ENCODE data around the gene ATP6AP1. TPM values are rescaled to one million over a fixed set of nuclear protein-coding genes. Genes with fewer than 3 reads are reported as not detected.
A peak's percentile ranks its signal among the peaks of the same experiment; 100 is the strongest.

Gene ATP6AP1
- total and polyA plus RNA-seq, 2 of the 13 experiments (the other 11 are each of a cell fraction or from before 2014, with no cell fraction given), result 56.7 to 110 TPM

DNA sequence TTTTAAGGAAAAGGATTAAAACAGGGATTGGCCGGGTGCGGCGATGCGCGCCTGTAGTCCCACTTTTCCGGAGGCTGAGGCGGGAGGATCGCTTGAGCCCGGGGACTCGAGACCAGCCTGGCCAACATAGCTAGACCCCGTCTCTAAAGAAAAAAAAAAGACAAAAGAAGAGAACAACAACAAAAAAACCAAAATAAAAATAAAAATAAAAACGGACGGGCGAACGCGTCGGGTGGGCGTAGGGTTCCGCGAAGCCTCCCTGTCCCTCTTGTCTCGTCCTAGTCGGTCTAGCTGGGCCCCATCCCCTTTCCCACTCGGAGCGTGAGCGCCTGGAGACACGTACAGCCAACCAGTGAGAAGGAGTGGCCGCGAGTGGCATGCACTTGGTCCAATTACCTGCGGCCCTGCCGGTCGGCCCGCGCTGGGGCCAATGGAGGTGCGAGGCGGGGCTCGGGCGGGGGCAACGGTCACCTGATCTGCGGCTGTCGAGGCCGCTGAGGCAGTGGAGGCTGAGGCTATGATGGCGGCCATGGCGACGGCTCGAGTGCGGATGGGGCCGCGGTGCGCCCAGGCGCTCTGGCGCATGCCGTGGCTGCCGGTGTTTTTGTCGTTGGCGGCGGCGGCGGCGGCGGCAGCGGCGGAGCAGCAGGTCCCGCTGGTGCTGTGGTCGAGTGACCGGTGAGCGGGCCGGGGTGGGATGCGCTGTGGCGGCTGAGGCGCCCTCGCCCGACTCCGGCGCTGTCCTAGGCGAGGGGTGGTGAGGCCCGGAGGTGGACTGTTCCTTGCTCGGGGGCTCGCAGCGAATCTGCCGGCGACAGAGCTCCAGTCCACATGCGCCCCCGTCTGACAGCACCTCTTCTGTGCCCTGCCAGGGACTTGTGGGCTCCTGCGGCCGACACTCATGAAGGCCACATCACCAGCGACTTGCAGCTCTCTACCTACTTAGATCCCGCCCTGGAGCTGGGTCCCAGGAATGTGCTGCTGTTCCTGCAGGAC lies at the start of gene ATP6AP1 (continued):
- TF ChIP-seq ZNF552 (CRISPR knock-in tag; IDR thresholded peaks at IDR 0.05; ENCODE audit: borderline replicate concordance), result no peak
- no peak for TF ChIP-seq ATRX (CRISPR knock-in tag; IDR thresholded peaks at IDR 0.05; ENCODE audit: borderline replicate concordance)
- peak; percentile 44; the same call in 1 of the 2 replicates for TF ChIP-seq ERF (CRISPR knock-in tag; IDR thresholded peaks at IDR 0.05)
- TF ChIP-seq, protein P1, sequence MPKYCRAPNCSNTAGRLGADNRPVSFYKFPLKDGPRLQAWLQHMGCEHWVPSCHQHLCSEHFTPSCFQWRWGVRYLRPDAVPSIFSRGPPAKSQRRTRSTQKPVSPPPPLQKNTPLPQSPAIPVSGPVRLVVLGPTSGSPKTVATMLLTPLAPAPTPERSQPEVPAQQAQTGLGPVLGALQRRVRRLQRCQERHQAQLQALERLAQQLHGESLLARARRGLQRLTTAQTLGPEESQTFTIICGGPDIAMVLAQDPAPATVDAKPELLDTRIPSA (CRISPR knock-in tag; IDR thresholded peaks at IDR 0.05; ENCODE audit: borderline replicate concordance), result no peak
- TF ChIP-seq GATA4 (IDR thresholded peaks at IDR 0.05; ENCODE audit: borderline replicate concordance, low read depth), result peak; percentile 25; the same call in 1 of the 2 replicates
- peak; percentile 33; the same call in 1 of the 2 replicates for TF ChIP-seq DR1 (CRISPR knock-in tag; IDR thresholded peaks at IDR 0.05)
- 0 out of 2 replicates have a peak, but pooled peaks have one; percentile 17 for TF ChIP-seq SIX4 (CRISPR knock-in tag; IDR thresholded peaks at IDR 0.05)
- no peak for TF ChIP-seq ZNF570 (CRISPR knock-in tag; IDR thresholded peaks at IDR 0.05; ENCODE audit: borderline replicate concordance)
- TF ChIP-seq MZF1 (CRISPR knock-in tag; IDR thresholded peaks at IDR 0.05; ENCODE audit: borderline replicate concordance), result no peak
- TF ChIP-seq ZNF251 (CRISPR knock-in tag; IDR thresholded peaks at IDR 0.05), result no peak
- no peak for TF ChIP-seq ZNF776 (CRISPR knock-in tag; IDR thresholded peaks at IDR 0.05)
- peak; percentile 65; the same call in 1 of the 2 replicates for TF ChIP-seq SPEN (CRISPR knock-in tag; IDR thresholded peaks at IDR 0.05; ENCODE audit: low read depth)
- TF ChIP-seq PHF20 (CRISPR knock-in tag; IDR thresholded peaks at IDR 0.05), result peak; percentile 74
- TF ChIP-seq, protein P2, sequence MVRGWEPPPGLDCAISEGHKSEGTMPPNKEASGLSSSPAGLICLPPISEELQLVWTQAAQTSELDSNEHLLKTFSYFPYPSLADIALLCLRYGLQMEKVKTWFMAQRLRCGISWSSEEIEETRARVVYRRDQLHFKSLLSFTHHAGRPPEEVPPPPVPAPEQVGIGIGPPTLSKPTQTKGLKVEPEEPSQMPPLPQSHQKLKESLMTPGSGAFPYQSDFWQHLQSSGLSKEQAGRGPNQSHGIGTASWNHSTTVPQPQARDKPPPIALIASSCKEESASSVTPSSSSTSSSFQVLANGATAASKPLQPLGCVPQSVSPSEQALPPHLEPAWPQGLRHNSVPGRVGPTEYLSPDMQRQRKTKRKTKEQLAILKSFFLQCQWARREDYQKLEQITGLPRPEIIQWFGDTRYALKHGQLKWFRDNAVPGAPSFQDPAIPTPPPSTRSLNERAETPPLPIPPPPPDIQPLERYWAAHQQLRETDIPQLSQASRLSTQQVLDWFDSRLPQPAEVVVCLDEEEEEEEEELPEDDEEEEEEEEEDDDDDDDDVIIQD (CRISPR knock-in tag; IDR thresholded peaks at IDR 0.05; ENCODE audit: low read depth), result no peak
- TF ChIP-seq, protein P3, sequence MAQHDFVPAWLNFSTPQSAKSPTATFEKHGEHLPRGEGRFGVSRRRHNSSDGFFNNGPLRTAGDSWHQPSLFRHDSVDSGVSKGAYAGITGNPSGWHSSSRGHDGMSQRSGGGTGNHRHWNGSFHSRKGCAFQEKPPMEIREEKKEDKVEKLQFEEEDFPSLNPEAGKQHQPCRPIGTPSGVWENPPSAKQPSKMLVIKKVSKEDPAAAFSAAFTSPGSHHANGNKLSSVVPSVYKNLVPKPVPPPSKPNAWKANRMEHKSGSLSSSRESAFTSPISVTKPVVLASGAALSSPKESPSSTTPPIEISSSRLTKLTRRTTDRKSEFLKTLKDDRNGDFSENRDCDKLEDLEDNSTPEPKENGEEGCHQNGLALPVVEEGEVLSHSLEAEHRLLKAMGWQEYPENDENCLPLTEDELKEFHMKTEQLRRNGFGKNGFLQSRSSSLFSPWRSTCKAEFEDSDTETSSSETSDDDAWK (CRISPR knock-in tag; IDR thresholded peaks at IDR 0.05), result no peak
- no peak for TF ChIP-seq MEIS2 (CRISPR knock-in tag; IDR thresholded peaks at IDR 0.05)
- no peak for TF ChIP-seq MXD4 (CRISPR knock-in tag; IDR thresholded peaks at IDR 0.05)
- TF ChIP-seq, protein P4, sequence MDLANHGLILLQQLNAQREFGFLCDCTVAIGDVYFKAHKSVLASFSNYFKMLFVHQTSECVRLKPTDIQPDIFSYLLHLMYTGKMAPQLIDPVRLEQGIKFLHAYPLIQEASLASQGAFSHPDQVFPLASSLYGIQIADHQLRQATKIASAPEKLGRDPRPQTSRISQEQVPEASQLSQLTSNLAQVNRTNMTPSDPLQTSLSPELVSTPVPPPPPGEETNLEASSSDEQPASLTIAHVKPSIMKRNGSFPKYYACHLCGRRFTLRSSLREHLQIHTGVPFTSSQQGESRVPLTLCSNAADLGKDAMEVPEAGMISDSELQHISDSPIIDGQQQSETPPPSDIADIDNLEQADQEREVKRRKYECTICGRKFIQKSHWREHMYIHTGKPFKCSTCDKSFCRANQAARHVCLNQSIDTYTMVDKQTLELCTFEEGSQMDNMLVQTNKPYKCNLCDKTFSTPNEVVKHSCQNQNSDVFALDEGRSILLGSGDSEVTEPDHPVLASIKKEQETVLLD (CRISPR knock-in tag; IDR thresholded peaks at IDR 0.05; ENCODE audit: low read depth), result no peak
- no peak for TF ChIP-seq SMAD1 (CRISPR knock-in tag; IDR thresholded peaks at IDR 0.05; ENCODE audit: borderline replicate concordance, low read depth)
- no peak for TF ChIP-seq PAX8 (CRISPR knock-in tag; IDR thresholded peaks at IDR 0.05; ENCODE audit: borderline replicate concordance)
- TF ChIP-seq NFKB2 (CRISPR knock-in tag; IDR thresholded peaks at IDR 0.05; ENCODE audit: borderline replicate concordance), result no peak
- peak; percentile 37; the same call in 1 of the 2 replicates for TF ChIP-seq CREB1 (IDR thresholded peaks at IDR 0.05)
- TF ChIP-seq CREB1 (CRISPR knock-in tag; IDR thresholded peaks at IDR 0.05), result peak; percentile 47
- TF ChIP-seq GTF3A (CRISPR knock-in tag; conservative IDR thresholded peaks at IDR 0.05), result no peak
- peak; percentile 42; the same call in 1 of the 2 replicates for TF ChIP-seq KAT8 (CRISPR knock-in tag; IDR thresholded peaks at IDR 0.05)
